HG02678 (cell line): ENCODE results near the gene NAGPA.
A peak's percentile ranks its signal among the peaks of the same experiment; 100 is the strongest.

Source experiments
- ATAC-seq: cut with Tn5 transposase; IDR thresholded peaks from one replicate; pipeline ENCODE4 v1.9.1; 2021; ENCODE audit warnings: mild to moderate bottlenecking, moderate library complexity; ENCODE audit not compliant: unreplicated experiment

The NAGPA gene

DNA sequence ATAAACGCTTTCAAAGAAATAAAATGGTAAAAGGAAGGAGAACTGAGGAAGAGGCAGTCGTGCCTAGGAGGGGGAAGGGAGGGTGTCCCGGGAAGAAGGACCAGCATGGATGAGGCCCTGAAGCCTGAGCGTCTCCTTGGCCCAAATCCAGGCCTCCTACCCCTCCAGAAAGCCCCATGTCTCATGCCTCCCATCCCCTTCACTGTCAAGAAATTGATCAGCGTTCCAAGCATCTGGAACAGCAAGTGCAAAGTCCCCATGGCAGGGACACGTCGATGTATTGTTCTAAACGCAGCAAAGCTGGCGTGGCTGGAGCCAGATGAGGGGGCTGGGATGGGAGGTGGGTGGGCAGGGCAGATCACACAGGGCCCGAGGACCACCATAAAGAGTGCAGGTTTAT, 53.0 kb downstream of the NAGPA start:
- ATAC-seq, result no peak

DNA sequence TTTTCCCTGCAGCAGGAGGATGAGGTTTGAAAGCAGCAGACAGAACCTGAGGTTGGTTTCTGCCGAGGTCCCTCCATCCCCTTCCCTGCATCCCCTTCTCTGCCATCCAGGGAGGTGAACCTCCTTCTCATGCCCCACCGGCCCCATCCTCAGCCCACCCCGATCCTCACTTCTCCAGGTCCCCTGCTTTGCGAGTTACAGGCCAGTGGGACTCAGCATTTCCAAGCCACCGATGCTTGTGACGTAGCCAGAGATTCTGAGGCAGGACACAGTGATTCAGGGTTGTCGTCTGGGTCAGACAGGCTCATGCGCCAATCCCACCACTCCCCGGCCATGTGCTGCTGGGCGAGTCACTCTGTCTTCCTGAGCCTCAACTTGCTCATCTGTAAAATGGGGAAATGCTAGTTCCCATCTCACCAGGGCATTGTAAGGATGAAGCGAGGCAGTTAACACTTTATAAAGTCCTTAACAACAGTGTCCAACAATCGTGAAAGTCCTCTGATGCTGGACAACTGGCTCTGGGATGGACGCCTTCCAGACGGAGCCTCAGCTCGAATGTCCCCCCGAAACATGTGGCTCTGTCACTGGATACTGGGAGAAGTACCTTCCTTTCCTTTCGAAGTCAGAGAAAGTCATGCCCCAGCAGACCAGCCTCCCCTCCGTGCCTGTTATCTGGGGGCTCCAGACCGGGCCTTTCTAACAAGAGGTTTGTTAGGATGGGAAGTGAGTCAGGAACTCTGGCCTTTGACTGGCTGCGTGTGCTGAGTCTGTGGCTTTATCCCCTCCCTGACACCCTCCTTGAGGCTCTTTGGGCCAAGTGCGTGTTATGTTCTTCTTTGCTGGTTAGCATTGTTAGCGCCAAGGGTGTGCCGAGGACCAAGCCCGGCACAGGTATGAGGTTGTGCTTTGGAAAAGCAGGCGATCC, 53.7 kb downstream of the NAGPA start:
- ATAC-seq, result no peak

DNA sequence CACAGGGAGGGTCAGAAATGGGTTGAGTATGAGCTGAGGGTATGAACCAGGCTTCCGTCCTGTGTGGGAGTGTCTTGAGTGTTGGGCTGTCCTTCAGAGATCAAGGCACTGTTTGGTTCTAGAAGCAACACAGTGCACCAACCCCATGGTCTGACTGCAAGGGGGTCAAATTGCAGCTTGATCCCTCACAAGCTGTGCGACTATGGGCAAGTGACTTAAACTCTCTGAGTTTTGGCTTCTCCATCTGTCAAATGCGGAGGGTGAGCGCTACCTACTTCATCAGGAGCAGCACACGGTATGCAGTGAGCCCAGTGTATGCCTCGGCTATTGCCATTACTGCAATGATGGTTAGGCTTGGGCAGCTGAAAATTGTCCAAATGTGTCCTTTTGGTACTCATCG, 54.6 kb downstream of the NAGPA start:
- no peak for ATAC-seq

DNA sequence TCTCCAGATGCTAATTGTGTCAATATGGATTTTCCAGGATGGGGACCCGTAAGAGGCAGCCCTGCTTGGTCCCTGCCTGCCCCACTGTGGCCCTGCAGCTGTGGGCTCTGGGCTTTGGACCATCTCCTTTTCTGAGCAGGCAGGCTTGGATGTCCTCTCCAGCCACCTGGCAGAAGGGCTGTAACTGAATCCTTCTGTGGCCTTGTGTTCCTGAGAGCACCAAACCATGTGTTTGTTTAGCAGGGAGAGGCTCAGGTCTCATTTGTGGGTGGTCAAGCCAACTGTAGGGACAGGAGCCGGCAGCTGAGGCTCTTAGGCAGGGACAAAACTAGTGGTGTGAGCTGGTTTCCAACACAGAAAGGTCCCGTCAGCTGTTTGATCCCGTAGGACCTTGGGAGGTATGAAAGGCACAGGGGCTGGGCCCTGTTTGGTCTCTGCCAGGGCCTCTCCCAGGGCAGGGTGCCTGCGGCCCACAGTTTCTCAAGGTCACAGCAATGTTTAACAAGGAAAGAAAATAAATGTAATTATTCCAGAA, 57.1 kb downstream of the NAGPA start:
- no peak for ATAC-seq

DNA sequence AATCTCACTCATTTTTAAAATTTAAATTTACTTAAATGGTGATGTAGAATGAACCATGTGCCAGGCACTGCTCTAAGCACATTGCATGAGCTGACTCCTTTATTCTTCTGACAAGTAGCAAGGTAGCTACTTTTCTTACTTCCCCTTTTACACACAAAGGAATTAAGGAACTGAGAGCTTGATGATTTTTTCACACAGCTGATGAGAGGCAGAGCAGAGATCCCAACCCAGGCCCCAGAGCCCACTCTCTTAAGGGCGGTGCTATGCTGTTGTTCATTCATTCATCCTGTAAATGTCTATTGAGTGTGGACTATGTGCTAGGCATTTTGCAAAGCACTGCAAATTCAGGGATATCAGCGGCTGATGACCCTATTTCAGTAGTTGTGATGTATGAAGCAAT, 57.7 kb downstream of the NAGPA start:
- peak; percentile 87 for ATAC-seq
